GM13976 (cell line): ENCODE data around the gene MGMT.
A peak's percentile ranks its signal among the peaks of the same experiment; 100 is the strongest.

Experiments used
- DNase-seq: peaks from one replicate; pipeline ENCODE4 v3.0.0; 2012; ENCODE audit warnings: low spot score
- CTCF ChIP-seq: IDR thresholded peaks from 2 replicates; pipeline ENCODE4 v1.5.1; 2012; ENCODE audit warnings: borderline replicate concordance, mild to moderate bottlenecking; ENCODE audit not compliant: insufficient read depth; ENCODE audit errors: extremely low read depth, missing control alignments, control extremely low read depth
- in situ Hi-C: fragments of 300-500 bp; cut with MboI; formaldehyde crosslinking; loops from one replicate; pipeline ENCODE4 v1.12.0; 2022; ENCODE audit warnings: low sequenced_read_pairs, mixed read lengths, inconsistent platforms; ENCODE audit not compliant: unreplicated experiment

MGMT gene

GRCh38 chr10:129598413-129598812 is 131.4 kb downstream of the MGMT start:
- no peak for DNase-seq
- in situ Hi-C loops, result no loop called here
- TF ChIP-seq CTCF, result no peak

GRCh38 chr10:129599160-129599559 is 132.1 kb downstream of the MGMT start:
- no peak for DNase-seq
- TF ChIP-seq CTCF, result no peak
- in situ Hi-C loops, result no loop called here

GRCh38 chr10:129601737-129602136 is 134.7 kb downstream of the MGMT start:
- peak; percentile 62 for DNase-seq
- no peak for TF ChIP-seq CTCF
- in situ Hi-C loops, result no loop called here

- in situ Hi-C loops, result no loop called here
- no peak for DNase-seq
- TF ChIP-seq CTCF, result no peak
Measured at GRCh38 chr10:129602938-129603535, 136.0 kb downstream of the MGMT start.

- no peak for TF ChIP-seq CTCF
- in situ Hi-C loops, result no loop called here
- peak; percentile 62 for DNase-seq
Measured at GRCh38 chr10:129604333-129605032, 137.4 kb downstream of the MGMT start.

GRCh38 chr10:129605266-129605985 is 138.4 kb downstream of the MGMT start:
- in situ Hi-C loops, result no loop called here
- no peak for TF ChIP-seq CTCF
- peak; percentile 50 for DNase-seq
